HG02981 (cell line): ENCODE measurements around the gene DUSP16.
"Not testable (repeated sequence)": the region's sequence is repeated elsewhere in the genome, so short reads cannot be mapped to it uniquely, and the experiment has no call there.

ENCODE experiments used
- ATAC-seq: cut with Tn5 transposase; IDR thresholded peaks from one replicate; pipeline ENCODE4 v1.9.1; 2021; ENCODE audit warnings: mild to moderate bottlenecking, moderate library complexity; ENCODE audit not compliant: unreplicated experiment

The DUSP16 gene

GRCh38 chr12:12473223-12473622 lies 89.4 kb downstream of the DUSP16 start:
- no peak for ATAC-seq

- not testable (repeated sequence) for ATAC-seq
Observed at GRCh38 chr12:12471982-12472961, 90.4 kb downstream of the DUSP16 start.

GRCh38 chr12:12470751-12471306 lies 91.8 kb downstream of the DUSP16 start:
- no peak for ATAC-seq

GRCh38 chr12:12469386-12469785 lies 93.3 kb downstream of the DUSP16 start:
- ATAC-seq, result no peak

GRCh38 chr12:12468575-12468974 lies 94.1 kb downstream of the DUSP16 start:
- ATAC-seq, result no peak

- ATAC-seq, result no peak
Observed at GRCh38 chr12:12467688-12468261, 94.9 kb downstream of the DUSP16 start.

- ATAC-seq, result no peak
Observed at GRCh38 chr12:12467264-12467663, 95.4 kb downstream of the DUSP16 start.

- no peak for ATAC-seq
Observed at GRCh38 chr12:12466157-12466556, 96.5 kb downstream of the DUSP16 start.

- no peak for ATAC-seq
Observed at GRCh38 chr12:12465522-12465921, 97.1 kb downstream of the DUSP16 start.

- no peak for ATAC-seq
Observed at GRCh38 chr12:12461923-12462315, 100.7 kb downstream of the DUSP16 start.

GRCh38 chr12:12460935-12461922 lies 101.4 kb downstream of the DUSP16 start:
- ATAC-seq, result no peak

- ATAC-seq, result no peak
Observed at GRCh38 chr12:12456637-12457036, 106.0 kb downstream of the DUSP16 start.

- no peak for ATAC-seq
Observed at GRCh38 chr12:12454315-12454714, 108.3 kb downstream of the DUSP16 start.

- no peak for ATAC-seq
Observed at GRCh38 chr12:12453635-12454034, 109.0 kb downstream of the DUSP16 start.

- no peak for ATAC-seq
Observed at GRCh38 chr12:12452326-12452902, 110.2 kb downstream of the DUSP16 start.

- no peak for ATAC-seq
Observed at GRCh38 chr12:12451098-12451497, 111.6 kb downstream of the DUSP16 start.

GRCh38 chr12:12450043-12450471 lies 112.6 kb downstream of the DUSP16 start:
- no peak for ATAC-seq

- no peak for ATAC-seq
Observed at GRCh38 chr12:12449533-12450025, 113.1 kb downstream of the DUSP16 start.

GRCh38 chr12:12447837-12448236 lies 114.8 kb downstream of the DUSP16 start:
- no peak for ATAC-seq

- no peak for ATAC-seq
Observed at GRCh38 chr12:12447236-12447635, 115.4 kb downstream of the DUSP16 start.
